OCI-LY7 (cell line): ENCODE data around the gene SARS2. TPM values are rescaled to one million over a fixed set of nuclear protein-coding genes. Genes with fewer than 3 reads are reported as not detected.
A peak's percentile ranks its signal among the peaks of the same experiment; 100 is the strongest.

Experiments used
- BruUV-seq: library from RNA; stranded (reverse); fragments of 400-500 nt; replicated peaks from 2 replicates; lab custom pipeline; 2021; lab: Mats Ljungman, UMichigan
- CTCF ChIA-PET: fragments of 300-600 bp; sonication (Branson Sonifier 250); formaldehyde crosslinking; loops from one replicate; lab custom pipeline; 2022; ENCODE audit warnings: antibody characterized with exemption; ENCODE audit not compliant: unreplicated experiment; lab: Charles Lee
- POLR2A ChIA-PET: fragments of 300-600 bp; sonication (Branson Sonifier 250); formaldehyde crosslinking; loops from one replicate; lab custom pipeline; 2022; ENCODE audit warnings: antibody characterized with exemption; lab: Charles Lee
- DNase-seq: peaks from one replicate; pipeline ENCODE4 v3.0.0-alpha.2; 2015; ENCODE audit warnings: low spot score
- H2AFZ ChIP-seq: fragments of 200-600 bp; sonication (generic), shearing (Covaris generic); 2 replicates; pipeline ENCODE4 v1.6.1; 2014; ENCODE audit warnings: mild to moderate bottlenecking, antibody characterized with exemption, low read length, moderate library complexity
- H3K27ac ChIP-seq: fragments of 200-600 bp; sonication (generic); 2 replicates; pipeline ENCODE4 v1.5.1; 2014; ENCODE audit warnings: mixed run types, low read depth, mild to moderate bottlenecking, moderate library complexity, low read length, inconsistent platforms; ENCODE audit not compliant: poor library complexity, severe bottlenecking
- H3K36me3 ChIP-seq: fragments of 200-600 bp; sonication (generic); 2 replicates; pipeline ENCODE4 v1.6.1; 2014; ENCODE audit warnings: mild to moderate bottlenecking, antibody characterized with exemption, low read length, moderate library complexity, mixed read lengths; ENCODE audit not compliant: insufficient read depth
- H3K4me1 ChIP-seq: fragments of 200-600 bp; sonication (generic); 2 replicates; pipeline ENCODE4 v1.5.1; 2014; ENCODE audit warnings: mild to moderate bottlenecking, low read length; ENCODE audit not compliant: insufficient read depth, poor library complexity, severe bottlenecking
- H3K4me2 ChIP-seq: fragments of 200-600 bp; sonication (generic); 2 replicates; pipeline ENCODE4 v1.6.1; 2014; ENCODE audit warnings: mild to moderate bottlenecking, low read length
- H3K4me3 ChIP-seq: fragments of 200-600 bp; sonication (generic); 2 replicates; pipeline ENCODE4 v1.5.1; 2014; ENCODE audit warnings: mild to moderate bottlenecking, low read depth, low read length; ENCODE audit not compliant: poor library complexity, severe bottlenecking
- H3K79me2 ChIP-seq: fragments of 200-600 bp; sonication (generic); 2 replicates; pipeline ENCODE4 v1.6.1; 2016; ENCODE audit warnings: low read depth, mild to moderate bottlenecking, low read length, moderate library complexity, mixed read lengths; ENCODE audit not compliant: insufficient read depth
- H3K9me2 ChIP-seq: fragments of 200-600 bp; sonication (generic); 2 replicates; pipeline ENCODE4 v1.6.1; 2016; ENCODE audit warnings: mild to moderate bottlenecking, low read length, mixed read lengths; ENCODE audit not compliant: insufficient read depth
- H3K9me3 ChIP-seq: fragments of 200-600 bp; sonication (generic); 2 replicates; pipeline ENCODE4 v1.6.1; 2014; ENCODE audit warnings: mild to moderate bottlenecking, mixed run types, low read length, mixed read lengths
- H4K20me1 ChIP-seq: fragments of 200-600 bp; sonication (generic); 2 replicates; pipeline ENCODE4 v1.6.1; 2014; ENCODE audit warnings: mild to moderate bottlenecking, antibody characterized with exemption, low read length, moderate library complexity, mixed read lengths; ENCODE audit not compliant: insufficient read depth
- EZH2phosphoT487 ChIP-seq: fragments of 200-600 bp; sonication (generic); IDR thresholded peaks from 2 replicates; pipeline ENCODE4 v1.6.1; 2018; ENCODE audit warnings: low read depth, borderline replicate concordance, mild to moderate bottlenecking, mixed run types, antibody characterized with exemption, low read length, moderate library complexity, mixed read lengths
- intact Hi-C: fragments of 100-400 bp; cut with micrococcal nuclease; formaldehyde crosslinking; loops from one replicate; pipeline ENCODE4 v1.10.0; 2022; ENCODE audit not compliant: unreplicated experiment
- total RNA-seq, 2 experiments: library from RNA; depleted of rRNA in 1 of 2; stranded (reverse); fragments of >200 nt in 1 of 2; shearing (Covaris generic) in 1 of 2; gene quantifications; 2 replicates each; pipeline ENCODE4 v1.2.3, GENCODE V29; 2014 to 2022
- TF ChIP-seq, protein P1 (sequence below): fragments of 200-600 bp; sonication (generic); conservative IDR thresholded peaks from 2 replicates; pipeline ENCODE4 v1.5.1; 2014; ENCODE audit warnings: mild to moderate bottlenecking, antibody characterized with exemption, low read length, moderate library complexity, mixed read lengths

The SARS2 gene
- total RNA-seq, 2 experiments from 2014 or later = 37.7 to 52.8 TPM

DNA sequence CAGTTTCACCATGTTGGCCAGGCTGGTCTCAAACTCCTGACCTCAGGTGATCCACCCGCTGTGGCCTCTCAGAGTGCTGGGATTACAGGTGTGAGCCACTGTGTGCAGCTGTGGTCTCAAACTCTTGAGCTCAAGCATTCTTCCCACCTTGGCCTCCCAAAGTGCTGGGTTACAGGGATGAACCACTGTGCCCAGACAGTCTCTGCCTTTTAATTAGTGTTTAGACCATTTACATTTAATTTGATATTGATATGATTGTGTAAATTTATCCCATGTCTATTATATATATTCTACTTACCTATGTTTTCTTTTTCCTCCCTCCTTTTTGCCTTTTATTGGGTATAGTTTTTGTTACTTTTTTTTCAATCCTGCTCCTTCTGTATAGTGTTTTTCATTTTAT lies 28.9 kb downstream of the SARS2 start:
- BruUV-seq = no TSS peak
- no peak for DNase-seq
- H4K20me1 ChIP-seq = no peaks in the 10 kb centered on the region
- H3K9me3 ChIP-seq = peaks cover 4% of the 10 kb centered on the region; the same call in 1 of the 2 replicates
- intact Hi-C loops = no loop called here
- CTCF ChIA-PET = no interaction called here
- no peak overlapping the region for H3K4me3 ChIP-seq
- peak overlapping the region; percentile 86; the same call in 1 of the 2 replicates for H3K4me2 ChIP-seq
- no peak overlapping the region for H2AFZ ChIP-seq
- POLR2A ChIA-PET = no interaction called here
- H3K79me2 ChIP-seq = peaks cover 19% of the 10 kb centered on the region
- H3K27ac ChIP-seq = no peak overlapping the region
- TF ChIP-seq EZH2phosphoT487 = no peak
- TF ChIP-seq, protein P1, sequence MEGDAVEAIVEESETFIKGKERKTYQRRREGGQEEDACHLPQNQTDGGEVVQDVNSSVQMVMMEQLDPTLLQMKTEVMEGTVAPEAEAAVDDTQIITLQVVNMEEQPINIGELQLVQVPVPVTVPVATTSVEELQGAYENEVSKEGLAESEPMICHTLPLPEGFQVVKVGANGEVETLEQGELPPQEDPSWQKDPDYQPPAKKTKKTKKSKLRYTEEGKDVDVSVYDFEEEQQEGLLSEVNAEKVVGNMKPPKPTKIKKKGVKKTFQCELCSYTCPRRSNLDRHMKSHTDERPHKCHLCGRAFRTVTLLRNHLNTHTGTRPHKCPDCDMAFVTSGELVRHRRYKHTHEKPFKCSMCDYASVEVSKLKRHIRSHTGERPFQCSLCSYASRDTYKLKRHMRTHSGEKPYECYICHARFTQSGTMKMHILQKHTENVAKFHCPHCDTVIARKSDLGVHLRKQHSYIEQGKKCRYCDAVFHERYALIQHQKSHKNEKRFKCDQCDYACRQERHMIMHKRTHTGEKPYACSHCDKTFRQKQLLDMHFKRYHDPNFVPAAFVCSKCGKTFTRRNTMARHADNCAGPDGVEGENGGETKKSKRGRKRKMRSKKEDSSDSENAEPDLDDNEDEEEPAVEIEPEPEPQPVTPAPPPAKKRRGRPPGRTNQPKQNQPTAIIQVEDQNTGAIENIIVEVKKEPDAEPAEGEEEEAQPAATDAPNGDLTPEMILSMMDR = no peak
- H3K36me3 ChIP-seq = peaks cover 13% of the 10 kb centered on the region
- H3K4me1 ChIP-seq = peaks cover 16% of the 10 kb centered on the region
- H3K9me2 ChIP-seq = no peaks in the 10 kb centered on the region

DNA sequence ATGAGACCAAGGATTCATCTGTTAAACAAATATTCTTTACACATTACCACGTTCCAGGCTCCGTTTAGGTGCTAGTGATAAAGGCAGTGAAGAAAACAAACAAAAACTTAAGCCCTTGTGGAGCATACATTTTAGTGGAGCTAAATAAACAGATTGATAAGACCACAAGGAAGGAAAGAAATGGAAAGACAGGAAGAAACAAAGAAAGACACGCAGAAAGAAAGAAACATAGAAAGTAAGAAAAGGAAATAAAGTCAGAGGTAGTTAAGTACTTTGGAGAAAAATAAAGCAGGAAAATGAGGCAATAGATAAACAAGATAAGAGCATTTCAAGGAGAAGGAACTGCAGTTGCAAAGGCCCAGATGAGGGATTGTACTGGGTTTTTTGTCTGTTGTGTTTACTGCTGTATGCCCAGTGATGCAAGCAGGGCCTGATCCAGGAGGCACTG lies 29.8 kb downstream of the SARS2 start:
- H3K27ac ChIP-seq = peak overlapping the region; percentile 7
- H2AFZ ChIP-seq = peak overlapping the region; percentile 80
- H3K4me2 ChIP-seq = peak overlapping the region; percentile 86
- POLR2A ChIA-PET = interaction anchor here (0.6 to 1.3 kb wide), 5 partner anchors 57 to 259 kb away, joined by 3 to 6 read pairs (median 3); no protein-coding TSS in a partner anchor
- BruUV-seq = no TSS peak
- peaks cover 9% of the 10 kb centered on the region for H3K36me3 ChIP-seq
- peaks cover 16% of the 10 kb centered on the region for H3K4me1 ChIP-seq
- CTCF ChIA-PET = interaction anchor here (1.6 kb wide), 1 partner anchor 29 kb away, joined by 5 read pairs; the partner anchor contains the start of genes MRPS12 and SARS2
- DNase-seq = no peak
- no peak for TF ChIP-seq EZH2phosphoT487
- TF ChIP-seq, protein P1 = no peak
- peak overlapping the region; percentile 83 for H3K4me3 ChIP-seq
- no peaks in the 10 kb centered on the region for H4K20me1 ChIP-seq
- intact Hi-C loops = no loop called here
- H3K9me2 ChIP-seq = no peaks in the 10 kb centered on the region
- peaks cover 4% of the 10 kb centered on the region; the same call in 1 of the 2 replicates for H3K9me3 ChIP-seq
- peaks cover 19% of the 10 kb centered on the region for H3K79me2 ChIP-seq

DNA sequence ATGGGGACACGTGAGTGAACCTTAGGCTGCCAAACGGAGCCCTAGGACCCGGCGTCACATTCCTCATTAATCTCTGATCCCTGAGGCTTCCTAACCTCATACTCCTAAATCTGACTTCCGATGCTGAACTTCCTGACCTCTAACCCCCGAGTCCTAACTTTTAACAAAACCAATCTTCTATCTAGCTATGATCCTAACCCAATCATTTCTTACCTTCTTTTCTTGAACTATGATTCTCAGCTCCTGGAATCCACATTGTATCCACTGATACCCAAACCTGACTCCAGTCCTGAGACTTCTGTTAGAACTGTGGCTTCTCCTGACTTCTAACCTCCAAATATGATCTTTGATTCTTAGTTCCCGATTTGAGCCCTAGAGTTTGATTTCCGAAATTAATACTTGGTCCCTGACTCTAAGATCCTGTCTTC lies 30.3 kb downstream of the SARS2 start:
- TF ChIP-seq EZH2phosphoT487 = no peak
- TF ChIP-seq, protein P1 = no peak
- H3K79me2 ChIP-seq = peaks cover 19% of the 10 kb centered on the region
- intact Hi-C loops = no loop called here
- peaks cover 16% of the 10 kb centered on the region for H3K4me1 ChIP-seq
- H2AFZ ChIP-seq = peak overlapping the region; percentile 80
- peaks cover 4% of the 10 kb centered on the region; the same call in 1 of the 2 replicates for H3K9me3 ChIP-seq
- CTCF ChIA-PET = interaction anchor here (0.9 to 1.6 kb wide), 2 partner anchors 12 to 30 kb away, joined by 3 to 5 read pairs; partner anchors contain the start of genes MRPS12 and SARS2
- POLR2A ChIA-PET = interaction anchor here (0.6 to 1.3 kb wide), 4 partner anchors 36 to 259 kb away, joined by 3 to 6 read pairs (median 3); no protein-coding TSS in a partner anchor
- H3K36me3 ChIP-seq = peaks cover 4% of the 10 kb centered on the region
- peak overlapping the region; percentile 86 for H3K4me2 ChIP-seq
- H3K4me3 ChIP-seq = peak overlapping the region; percentile 83
- DNase-seq = no peak
- no TSS peak for BruUV-seq
- H3K27ac ChIP-seq = peak overlapping the region; percentile 7
- no peaks in the 10 kb centered on the region for H4K20me1 ChIP-seq
- no peaks in the 10 kb centered on the region for H3K9me2 ChIP-seq
